Activated T-helper 9 cell treated with anti-CD3 and anti-CD28 coated beads, Interleukin-2, amount 50 U/mL, for 16 hours (primary cell): ENCODE results near the gene FNDC3A.
A peak's percentile ranks its signal among the peaks of the same experiment; 100 is the strongest.

ENCODE experiments used
- DNase-seq: peaks from one replicate; pipeline ENCODE4 v3.0.0-alpha.2; 2020; ENCODE audit warnings: low read depth

FNDC3A gene

DNA sequence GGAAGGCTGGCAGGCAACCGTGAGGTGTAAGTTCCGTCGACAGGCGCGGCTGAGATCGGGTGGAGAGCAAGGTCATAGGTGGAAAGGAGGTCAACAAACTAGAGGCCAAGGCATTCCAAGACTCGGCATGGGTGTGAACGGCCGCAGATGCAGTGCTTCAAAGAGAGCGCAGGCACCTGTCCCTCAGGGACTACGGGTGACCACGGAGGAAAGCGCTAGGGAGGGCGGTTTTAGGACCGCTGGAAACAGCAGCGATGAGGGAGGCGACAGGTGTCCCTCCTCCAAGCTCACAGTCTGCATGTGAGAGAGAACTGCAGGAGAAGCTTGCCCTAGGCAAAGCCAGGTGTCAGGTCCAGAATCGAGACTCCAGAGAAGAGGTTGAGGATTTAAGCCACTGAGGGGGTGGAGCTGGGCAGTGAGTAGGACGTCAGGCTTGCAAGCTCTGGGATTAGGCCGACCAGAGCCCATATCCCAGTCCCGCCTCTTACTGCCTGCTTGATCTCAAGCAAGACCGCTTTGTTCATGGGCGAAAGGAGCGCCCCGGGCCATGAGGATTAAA lies 242.9 kb downstream of the FNDC3A start:
- DNase-seq = no peak

GRCh38 chr13:49219647-49220035 lies 243.9 kb downstream of the FNDC3A start:
- no peak for DNase-seq

GRCh38 chr13:49220036-49220855 lies 244.5 kb downstream of the FNDC3A start, which contains the start of gene MLNR:
Gene MLNR, plus strand, starts transcription at chr13:49220338. Its CDS starts 0 bp downstream, at chr13:49220338.
- DNase-seq = no peak

GRCh38 chr13:49220856-49221589 lies 245.3 kb downstream of the FNDC3A start:
- no peak for DNase-seq

- DNase-seq = no peak
These were observed 245.9 kb downstream of the FNDC3A start for GRCh38 chr13:49221590-49221965.

- DNase-seq = no peak
These were observed 249.7 kb downstream of the FNDC3A start for GRCh38 chr13:49225223-49226042.

GRCh38 chr13:49226613-49227012 lies 250.9 kb downstream of the FNDC3A start:
- no peak for DNase-seq

DNA sequence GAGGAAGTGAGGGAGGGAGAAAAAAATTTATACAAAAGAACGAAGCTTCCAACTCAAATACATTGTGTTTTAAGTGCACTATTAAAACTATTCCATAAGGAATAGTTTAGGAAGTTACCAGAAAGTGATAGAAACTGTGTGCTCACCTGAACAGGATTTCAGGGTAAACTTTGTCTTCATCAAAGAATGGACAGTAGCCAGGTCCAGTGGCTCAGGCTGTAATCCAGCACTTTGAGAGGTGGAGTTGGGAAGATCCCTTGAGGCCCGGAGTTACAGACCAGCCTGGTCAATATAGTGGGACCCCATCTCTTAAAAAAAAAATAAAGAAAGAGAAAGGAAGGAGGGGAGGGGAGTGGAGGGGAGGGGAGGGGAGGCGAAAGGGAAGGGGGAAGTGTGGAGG lies 259.0 kb downstream of the FNDC3A start:
- DNase-seq = no peak

- no peak for DNase-seq
These were observed 260.2 kb downstream of the FNDC3A start for GRCh38 chr13:49235856-49236431.

- no peak for DNase-seq
These were observed 262.9 kb downstream of the FNDC3A start for GRCh38 chr13:49238621-49239020.

DNA sequence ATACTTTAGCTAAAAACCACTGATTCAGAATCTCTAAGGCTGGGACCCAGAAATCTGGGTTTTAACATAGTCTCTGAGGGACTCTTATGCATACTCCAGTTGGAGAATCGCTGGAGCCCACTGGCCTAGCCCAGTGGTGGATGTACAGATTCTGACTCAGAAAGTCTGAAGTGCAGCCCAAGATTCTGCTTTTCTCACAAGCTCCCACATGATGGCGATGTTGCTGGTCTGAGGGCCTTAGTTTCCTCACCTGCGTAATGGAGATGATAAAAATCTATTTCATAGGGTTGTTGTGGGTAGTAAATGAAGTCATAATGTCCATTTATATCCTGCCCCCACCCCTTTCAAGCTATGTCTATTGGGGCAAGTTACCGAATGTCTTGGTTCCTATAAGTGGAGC lies 264.3 kb downstream of the FNDC3A start:
- DNase-seq = no peak

GRCh38 chr13:49241296-49241695 lies 265.6 kb downstream of the FNDC3A start:
- DNase-seq = no peak

DNA sequence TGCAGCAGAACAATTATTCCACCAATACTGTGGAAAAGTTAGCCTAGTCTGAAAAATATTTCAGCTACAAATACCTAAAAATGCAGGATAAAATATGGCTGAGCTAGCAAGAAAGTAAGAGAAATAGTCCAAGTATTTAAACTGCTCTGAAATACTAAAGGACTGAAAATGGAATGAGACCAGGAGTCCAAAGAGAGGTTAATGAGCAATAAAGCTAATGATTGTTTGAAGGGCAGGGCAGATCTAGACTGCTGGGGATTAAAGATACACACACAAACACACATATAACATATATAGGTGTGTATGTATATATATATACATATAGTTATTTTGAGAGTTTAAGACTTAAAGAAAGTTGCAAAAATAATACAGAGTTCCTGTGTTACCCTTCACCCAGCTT lies 269.4 kb downstream of the FNDC3A start:
- DNase-seq = no peak

DNA sequence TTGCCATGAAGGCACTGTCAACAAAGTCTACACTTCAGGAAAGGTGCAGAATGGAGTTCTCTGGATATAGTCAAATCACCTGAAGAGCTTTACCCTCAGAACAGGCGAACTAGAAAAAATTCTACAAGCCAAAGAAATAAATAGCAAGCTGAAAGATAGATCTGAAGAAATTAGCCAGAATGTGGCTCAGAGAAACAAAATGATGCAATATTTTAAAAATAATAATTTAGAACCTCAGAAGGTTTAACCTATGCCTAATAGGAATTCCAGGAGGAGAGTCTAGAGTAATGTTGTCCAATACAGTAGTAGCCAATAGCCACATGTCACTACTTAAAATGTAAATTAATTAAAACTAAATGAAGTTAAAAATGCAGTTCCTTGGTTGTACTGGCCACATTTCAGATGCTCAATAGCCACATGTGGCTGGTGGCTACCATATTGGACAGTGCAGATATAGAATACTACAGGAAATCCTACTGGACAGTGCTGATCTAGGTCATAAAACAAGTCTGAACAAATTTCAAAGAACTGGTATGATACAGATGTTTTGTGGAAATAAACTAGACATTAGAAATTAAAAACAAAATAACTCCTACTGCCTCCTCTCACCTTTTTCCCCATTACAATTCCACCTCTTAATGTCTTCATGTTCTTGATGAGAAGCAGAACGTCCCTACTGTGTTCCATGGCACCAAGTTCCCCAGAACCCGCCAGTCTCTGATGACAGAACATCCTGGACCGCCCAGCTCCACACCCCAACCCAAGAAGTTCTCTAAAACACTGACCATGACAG lies 271.3 kb downstream of the FNDC3A start:
- no peak for DNase-seq

DNA sequence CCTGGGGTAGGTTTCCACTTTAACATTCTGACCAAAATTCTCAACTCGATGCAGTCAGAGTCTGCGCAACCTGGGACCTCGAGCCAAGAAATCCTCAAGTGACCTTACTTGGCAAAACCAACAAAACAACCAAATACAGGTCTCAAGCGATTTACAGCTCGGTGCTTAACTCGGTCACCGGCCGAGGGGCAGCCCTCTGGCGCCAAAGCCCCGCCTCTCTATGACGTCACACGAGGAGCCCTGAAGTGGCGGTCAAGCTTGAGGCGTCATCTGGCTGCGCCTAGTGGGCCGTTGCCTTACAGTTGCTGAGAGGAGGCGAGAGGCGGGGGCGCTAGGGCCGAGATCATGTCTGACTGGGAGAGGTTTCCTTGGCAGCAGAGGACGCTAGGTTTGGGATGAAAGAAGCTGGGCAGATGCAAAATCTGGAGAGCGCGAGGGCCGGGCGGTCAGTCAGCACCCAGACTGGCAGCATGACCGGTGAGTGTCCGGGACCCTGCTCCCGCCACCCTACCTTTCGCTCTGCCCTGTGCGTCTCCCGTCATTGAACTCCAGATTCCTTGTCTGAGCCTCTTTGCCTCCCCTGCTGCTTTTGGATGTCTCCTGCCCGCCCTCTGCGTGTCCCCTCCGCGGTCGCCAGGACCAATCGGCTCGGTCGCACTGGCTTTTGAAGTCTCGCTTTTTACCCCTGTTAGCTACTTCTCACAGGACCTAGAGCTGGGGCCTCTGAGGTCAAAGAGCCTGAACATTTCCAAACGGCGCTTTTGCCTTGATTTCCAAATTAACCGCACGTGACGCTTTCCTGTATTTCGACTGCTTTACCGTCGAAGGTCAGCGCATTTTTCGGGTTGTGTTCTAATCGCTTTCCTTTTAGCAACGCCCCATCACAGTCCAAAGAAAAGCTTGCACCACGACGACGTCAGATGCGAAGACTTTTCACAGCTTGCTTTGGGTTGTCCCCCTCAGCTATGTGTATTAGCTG lies 272.2 kb downstream of the FNDC3A start, which contains the start of gene CDADC1:
Gene CDADC1, plus strand, starts transcription at position 283 of the 979 bp plus-strand sequence. Its CDS starts 113 bp downstream, at position 396.
- peak; percentile 83 for DNase-seq

DNA sequence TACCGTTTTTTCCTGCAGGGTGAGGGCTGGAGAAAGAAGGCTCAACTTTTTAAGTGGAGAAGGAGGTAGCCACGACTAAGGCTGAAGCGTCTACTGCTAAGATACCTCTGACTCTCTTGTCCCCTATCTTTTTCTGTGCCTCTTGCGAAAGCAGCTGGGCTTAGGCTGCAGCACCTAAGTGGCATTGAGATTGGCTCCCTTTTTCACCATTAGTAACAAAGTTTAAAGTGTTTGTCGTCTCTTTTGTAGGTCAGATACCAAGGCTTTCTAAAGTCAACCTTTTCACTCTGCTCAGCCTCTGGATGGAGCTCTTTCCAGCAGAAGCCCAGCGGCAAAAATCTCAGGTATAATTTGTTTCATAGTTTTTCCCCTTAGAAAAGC lies 272.9 kb downstream of the FNDC3A start:
- no peak for DNase-seq

DNA sequence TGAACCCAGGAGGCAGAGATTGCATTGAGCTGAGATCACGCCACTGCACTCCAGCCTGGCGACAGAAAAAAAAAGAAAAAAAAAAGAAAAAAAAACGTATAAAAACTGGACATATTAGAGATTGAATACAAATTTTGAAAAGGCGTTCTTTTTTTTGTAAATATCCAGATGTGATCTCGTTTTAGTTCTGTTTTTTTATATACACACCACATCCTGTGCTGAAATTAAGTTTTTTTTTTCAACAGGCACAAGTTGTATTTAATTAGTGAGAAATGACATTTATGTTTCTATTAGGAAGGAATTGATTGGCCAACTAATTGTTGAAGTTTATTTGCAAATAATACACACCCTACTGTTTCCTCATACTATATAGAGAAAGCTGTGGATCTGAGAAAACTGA lies 275.6 kb downstream of the FNDC3A start:
- no peak for DNase-seq

DNA sequence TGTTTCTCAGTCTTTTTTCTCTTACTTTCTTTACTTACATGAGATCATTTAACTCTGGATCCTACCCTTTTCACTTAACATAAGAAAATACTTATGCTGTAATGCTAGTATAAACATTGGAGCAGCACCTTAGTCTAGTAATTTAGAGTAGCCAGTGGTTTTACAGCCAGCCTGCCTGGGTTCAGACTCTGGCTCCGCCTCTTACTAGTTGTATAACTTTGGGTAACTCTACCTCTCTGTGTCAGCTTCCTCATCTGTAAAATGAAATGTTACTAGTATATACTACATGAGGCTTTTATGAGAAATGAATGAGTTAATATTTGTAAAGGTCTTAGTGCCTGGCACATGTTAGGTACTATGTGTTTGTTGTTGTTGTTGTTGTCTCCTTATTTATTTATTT lies 277.6 kb downstream of the FNDC3A start:
- no peak for DNase-seq

GRCh38 chr13:49254007-49254406 lies 278.3 kb downstream of the FNDC3A start:
- DNase-seq = no peak

GRCh38 chr13:49256841-49257240 lies 281.1 kb downstream of the FNDC3A start:
- no peak for DNase-seq
